Rectal smooth muscle tissue (tissue), 1 donor: ENCODE results near the gene CTSA.

Source experiments
- H3K27ac ChIP-seq: one replicate; pipeline ENCODE4 v1.7.0; 2013; ENCODE audit warnings: low read depth, low read length, inconsistent platforms
- H3K27me3 ChIP-seq: one replicate; pipeline ENCODE4 v1.7.0; 2013; ENCODE audit warnings: low read length; ENCODE audit not compliant: control insufficient read depth, insufficient read depth
- H3K36me3 ChIP-seq: one replicate; pipeline ENCODE4 v1.7.0; 2013; ENCODE audit warnings: low read length; ENCODE audit not compliant: control insufficient read depth, insufficient read depth
- H3K4me1 ChIP-seq: one replicate; pipeline ENCODE4 v1.7.0; 2013; ENCODE audit warnings: low read length; ENCODE audit not compliant: control insufficient read depth, insufficient read depth
- H3K4me3 ChIP-seq: one replicate; pipeline ENCODE4 v1.7.0; 2013; ENCODE audit warnings: low read length
- H3K9ac ChIP-seq: one replicate; pipeline ENCODE4 v1.7.0; 2013; ENCODE audit warnings: low read length

Gene CTSA

GRCh38 chr20:45890985-45891983 lies at the start of gene CTSA, which contains the start of gene NEURL2:
Gene CTSA (plus strand): TSS chr20:45891335. CDS start chr20:45891569, 234 bp downstream.
Gene NEURL2 (minus strand): TSS chr20:45891208. CDS start chr20:45890991, 217 bp downstream.
- no peaks in the 10 kb centered on the region for H3K4me1 ChIP-seq
- peak within 1 kb of the TSS; percentile 90 for H3K27ac ChIP-seq
- no peaks in the 10 kb centered on the region for H3K27me3 ChIP-seq
- peak within 1 kb of the TSS; percentile 51 for H3K9ac ChIP-seq
- peak within 1 kb of the TSS; percentile 78 for H3K4me3 ChIP-seq
- H3K36me3 ChIP-seq, result peaks cover 12% of the 10 kb centered on the region

GRCh38 chr20:45841407-45842129 lies 49.6 kb upstream of the CTSA start:
- no peaks in the 10 kb centered on the region for H3K27me3 ChIP-seq
- H3K4me3 ChIP-seq, result no peak overlapping the region
- H3K9ac ChIP-seq, result no peak overlapping the region
- peak overlapping the region; percentile 70 for H3K27ac ChIP-seq
- peaks cover 29% of the 10 kb centered on the region for H3K36me3 ChIP-seq
- H3K4me1 ChIP-seq, result peaks cover 21% of the 10 kb centered on the region

GRCh38 chr20:45842169-45842812 lies 48.8 kb upstream of the CTSA start:
- Histone ChIP-seq H3K4me3 (no peak overlapping the region), H3K36me3 (peaks cover 29% of the 10 kb centered on the region), H3K27me3 (no peaks in the 10 kb centered on the region), H3K4me1 (peaks cover 19% of the 10 kb centered on the region), H3K27ac (peak overlapping the region; percentile 70), H3K9ac (no peak overlapping the region)

DNA sequence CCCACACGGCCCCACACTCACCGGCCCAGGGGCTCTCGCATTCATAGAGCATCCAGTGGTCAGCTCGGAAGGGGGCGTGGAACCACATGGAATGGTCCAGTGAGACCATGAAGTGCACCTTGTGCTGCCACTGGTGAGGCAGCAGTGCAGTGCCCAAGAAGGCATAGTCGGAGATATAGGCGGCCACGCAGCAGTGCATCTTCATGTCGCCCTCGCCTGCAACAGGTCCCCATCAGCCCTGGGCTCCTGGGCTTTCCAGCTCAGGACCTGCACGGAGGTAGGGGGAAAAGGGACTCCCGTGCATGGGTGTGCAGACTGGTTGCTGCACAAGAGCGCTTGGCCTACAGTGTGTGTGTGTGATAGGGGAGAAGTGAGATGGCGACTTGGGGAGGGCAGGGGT lies 47.6 kb upstream of the CTSA start:
- Histone ChIP-seq H3K27me3 (no peaks in the 10 kb centered on the region), H3K4me1 (peaks cover 19% of the 10 kb centered on the region), H3K9ac (no peak overlapping the region), H3K4me3 (no peak overlapping the region), H3K36me3 (peaks cover 32% of the 10 kb centered on the region), H3K27ac (no peak overlapping the region)

DNA sequence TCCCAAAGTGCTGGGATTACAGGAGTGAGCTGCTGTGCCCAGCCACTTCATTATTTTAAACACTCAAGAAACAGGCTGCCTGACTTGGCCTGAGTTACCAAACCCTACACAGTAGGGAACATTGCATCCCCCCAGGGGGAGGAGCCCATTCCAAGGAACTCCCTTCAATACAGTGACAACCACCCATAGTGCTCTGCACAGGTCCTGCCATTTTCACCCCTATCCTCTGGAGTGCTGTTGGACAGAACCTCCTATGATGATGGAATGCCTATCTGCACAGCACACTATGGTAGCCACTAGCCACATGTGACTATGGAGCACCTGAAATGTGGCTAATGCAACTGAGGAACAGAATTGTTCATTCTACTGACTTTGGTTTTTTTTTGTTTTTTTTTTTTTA lies 45.7 kb upstream of the CTSA start:
- Histone ChIP-seq H3K4me1 (peaks cover 19% of the 10 kb centered on the region), H3K27ac (no peak overlapping the region), H3K27me3 (no peaks in the 10 kb centered on the region), H3K4me3 (no peak overlapping the region), H3K9ac (no peak overlapping the region), H3K36me3 (peaks cover 33% of the 10 kb centered on the region)

GRCh38 chr20:45848421-45848820 lies 42.7 kb upstream of the CTSA start:
- Histone ChIP-seq H3K4me1 (peaks cover 3% of the 10 kb centered on the region), H3K27ac (no peak overlapping the region), H3K9ac (peak overlapping the region; percentile 11), H3K4me3 (no peak overlapping the region), H3K27me3 (no peaks in the 10 kb centered on the region), H3K36me3 (peaks cover 23% of the 10 kb centered on the region)

DNA sequence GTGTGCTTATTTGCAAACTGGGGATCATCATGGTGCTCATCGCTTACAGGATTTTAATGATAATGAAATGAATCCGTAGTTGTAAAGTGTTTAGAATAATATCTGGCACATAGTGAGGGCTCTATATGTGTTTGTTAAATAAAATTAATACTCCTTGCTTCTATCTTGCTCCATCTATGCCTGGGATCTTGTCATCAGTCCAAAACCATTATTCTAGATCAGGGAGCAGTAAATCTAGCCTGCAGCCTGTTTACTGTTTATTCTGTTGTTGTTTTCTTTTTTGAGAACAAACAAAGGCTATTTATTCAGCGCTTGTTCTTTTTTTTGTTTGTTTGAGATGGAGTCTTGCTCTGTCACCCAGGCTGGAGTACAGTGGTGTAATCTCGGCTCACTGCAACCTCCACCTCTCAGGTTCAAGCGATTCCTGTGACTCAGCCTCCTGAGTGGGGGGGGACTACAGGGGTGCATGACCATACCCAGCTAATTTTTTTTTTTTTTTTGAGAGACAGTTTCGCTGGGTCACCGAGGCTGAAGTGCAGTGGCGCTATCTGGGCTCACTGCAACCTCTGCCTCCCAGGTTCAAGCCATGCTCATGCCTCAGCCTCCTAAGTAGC lies 42.1 kb upstream of the CTSA start:
- no peak overlapping the region for H3K9ac ChIP-seq
- no peaks in the 10 kb centered on the region for H3K4me1 ChIP-seq
- peaks cover 17% of the 10 kb centered on the region for H3K36me3 ChIP-seq
- H3K27ac ChIP-seq, result no peak overlapping the region
- H3K4me3 ChIP-seq, result no peak overlapping the region
- H3K27me3 ChIP-seq, result no peaks in the 10 kb centered on the region

DNA sequence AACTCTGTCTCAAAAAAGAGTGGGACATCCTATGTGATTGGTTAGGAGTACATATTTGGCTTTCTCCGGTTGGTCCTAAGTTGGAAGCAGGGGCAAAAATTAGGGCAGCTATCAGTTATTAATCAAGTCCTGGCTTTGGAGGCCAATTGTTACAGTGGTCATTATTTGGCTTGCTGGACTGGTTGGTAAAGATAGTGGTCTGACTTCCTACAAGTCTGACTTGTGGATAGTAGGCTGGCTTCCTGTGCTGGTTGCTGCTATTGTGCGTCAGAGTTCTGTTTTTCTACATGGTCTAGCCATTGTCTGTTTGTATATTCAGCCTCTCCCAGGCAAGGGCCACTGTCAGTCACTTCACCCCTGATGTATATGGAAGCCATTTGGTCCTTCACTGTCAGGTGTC lies 40.9 kb upstream of the CTSA start:
- no peak overlapping the region for H3K4me3 ChIP-seq
- H3K9ac ChIP-seq, result no peak overlapping the region
- peaks cover 5% of the 10 kb centered on the region for H3K4me1 ChIP-seq
- no peak overlapping the region for H3K27ac ChIP-seq
- H3K36me3 ChIP-seq, result peaks cover 7% of the 10 kb centered on the region
- H3K27me3 ChIP-seq, result no peaks in the 10 kb centered on the region

- no peak overlapping the region for H3K27ac ChIP-seq
- H3K4me1 ChIP-seq, result peaks cover 9% of the 10 kb centered on the region
- H3K9ac ChIP-seq, result no peak overlapping the region
- H3K27me3 ChIP-seq, result no peaks in the 10 kb centered on the region
- H3K36me3 ChIP-seq, result peaks cover 4% of the 10 kb centered on the region
- H3K4me3 ChIP-seq, result no peak overlapping the region
Observed at GRCh38 chr20:45850926-45851325, 40.2 kb upstream of the CTSA start.

- Histone ChIP-seq H3K27me3 (no peaks in the 10 kb centered on the region), H3K4me1 (peaks cover 14% of the 10 kb centered on the region), H3K4me3 (no peak overlapping the region), H3K9ac (no peak overlapping the region), H3K27ac (no peak overlapping the region), H3K36me3 (peaks cover 4% of the 10 kb centered on the region)
Observed at GRCh38 chr20:45851501-45851900, 39.6 kb upstream of the CTSA start.

- Histone ChIP-seq H3K36me3 (peaks cover 4% of the 10 kb centered on the region), H3K27ac (no peak overlapping the region), H3K27me3 (no peaks in the 10 kb centered on the region), H3K4me3 (no peak overlapping the region), H3K4me1 (peaks cover 14% of the 10 kb centered on the region), H3K9ac (no peak overlapping the region)
Observed at GRCh38 chr20:45852326-45852725, 38.8 kb upstream of the CTSA start.

GRCh38 chr20:45853484-45853883 lies 37.7 kb upstream of the CTSA start:
- Histone ChIP-seq H3K9ac (no peak overlapping the region), H3K36me3 (peaks cover 1% of the 10 kb centered on the region), H3K27me3 (no peaks in the 10 kb centered on the region), H3K4me1 (peaks cover 19% of the 10 kb centered on the region), H3K27ac (no peak overlapping the region), H3K4me3 (no peak overlapping the region)
